Gastroesophageal sphincter (tissue), 3 donors: ENCODE results near the gene DISP2.

Source experiments
- CTCF ChIP-seq, 4 experiments: fragments of 200-600 bp in 2 of 4; fragments of 450-650 bp in 2 of 4; sonication (generic) in 1 of 4; IDR thresholded peaks; one replicate each; pipeline ENCODE4 v1.5.1; 2017 to 2019; ENCODE audit warnings: antibody characterized with exemption in 4 of 4, mild to moderate bottlenecking in 2 of 4, moderate library complexity in 2 of 4
- EP300 ChIP-seq: sonication (generic); formaldehyde crosslinking; IDR thresholded peaks from one replicate; pipeline ENCODE4 v1.6.1; 2017; ENCODE audit warnings: antibody characterized with exemption, mild to moderate bottlenecking
- POLR2A ChIP-seq, 2 donors: fragments of 450-650 bp; IDR thresholded peaks; one replicate each; pipeline ENCODE4 v1.6.1; 2017; ENCODE audit warnings: antibody characterized with exemption in 2 of 2, mild to moderate bottlenecking in 2 of 2, moderate library complexity in 1 of 2

GRCh38 chr15:40316931-40317330 is 41.1 kb upstream of the DISP2 start:
- TF ChIP-seq EP300, result no peak
- no peak for TF ChIP-seq CTCF (IDR thresholded peaks at IDR 0.05)
- no peak for TF ChIP-seq POLR2A (IDR thresholded peaks at IDR 0.05)
